Naive thymus-derived CD8-positive, alpha-beta T cell (primary cell): ENCODE results near the gene HSP90AA1. TPM values are rescaled to one million over a fixed set of nuclear protein-coding genes. Genes with fewer than 3 reads are reported as not detected.

Experiments used
- ATAC-seq, 2 donors: fragments of 150-1000 bp; cut with Tn5 transposase in 1 of 2; sonication (Bioruptor Pico), chemical (Tn5 transposase) in 1 of 2; 1 replicate in 1 of 2; 2 replicates in 1 of 2; pipeline ENCODE4 v1.10.0; 2021; ENCODE audit warnings: mild to moderate bottlenecking in 2 of 2, moderate library complexity in 2 of 2
- POLR2A ChIA-PET: fragments of 350-600 bp; sonication (Branson Sonifier 250); formaldehyde crosslinking; loops from one replicate; lab custom pipeline; 2021; ENCODE audit warnings: antibody characterized with exemption; lab: Charles Lee
- DNase-seq, 10 donors: peaks; one replicate each; pipeline versions ENCODE4 v3.0.0 to v3.0.0-alpha.2; 2020 to 2022
- H3K27ac Mint-ChIP-seq, 10 donors: one replicate each; pipeline ENCODE4 v1.8.0; 2020 to 2022; ENCODE audit warnings: mild to moderate bottlenecking in 10 of 10, mixed read lengths in 10 of 10, moderate library complexity in 4 of 10, inconsistent platforms in 1 of 10
- H3K27me3 Mint-ChIP-seq, 5 donors: one replicate each; pipeline ENCODE4 v1.8.0; 2021 to 2022; ENCODE audit warnings: mixed read lengths in 5 of 5
- H3K36me3 Mint-ChIP-seq, 3 donors: one replicate each; pipeline ENCODE4 v1.8.0; 2020 to 2022; ENCODE audit warnings: mixed read lengths in 3 of 3, mild to moderate bottlenecking in 2 of 3, inconsistent platforms in 1 of 3
- H3K4me1 Mint-ChIP-seq, 4 donors: one replicate each; pipeline ENCODE4 v1.8.0; 2021 to 2022; ENCODE audit warnings: mixed read lengths in 4 of 4
- H3K4me3 Mint-ChIP-seq, 10 donors: one replicate each; pipeline ENCODE4 v1.8.0; 2020 to 2022; ENCODE audit warnings: mild to moderate bottlenecking in 10 of 10, mixed read lengths in 10 of 10, moderate library complexity in 6 of 10, inconsistent platforms in 1 of 10
- H3K9me3 Mint-ChIP-seq, 9 donors: one replicate each; pipeline ENCODE4 v1.8.0; 2020 to 2022; ENCODE audit warnings: mixed read lengths in 9 of 9, mild to moderate bottlenecking in 3 of 9, inconsistent platforms in 1 of 9, moderate library complexity in 1 of 9
- polyA plus RNA-seq, 3 donors: library from polyadenylated mRNA; unstranded; fragments of 300-500 nt; fragmentation: Illumina TruSeq; gene quantifications; one replicate each; pipeline ENCODE4 v1.2.3, GENCODE V29; 2021
- total RNA-seq, 8 experiments: library from RNA in 2 of 8; stranded (reverse) in 2 of 8; gene quantifications; one replicate each; pipeline ENCODE4 v1.2.3 and lab custom pipeline; 2021 to 2026

Gene HSP90AA1
- total and polyA plus RNA-seq, 5 experiments from 2014 or later = 356 to 445 (median 401) TPM

GRCh38 chr14:102046337-102047278 is 40.2 kb downstream of the HSP90AA1 start:
- Mint-ChIP-seq H3K4me1 (no peaks in the 10 kb centered on the region), H3K36me3 (peaks cover 5 to 89% (median 18%) of the 10 kb centered on the region in 3 donors), H3K27ac (peak overlapping the region in 6 of 10 donors; percentile 8 to 80 (median 47)), H3K9me3 (no peaks in the 10 kb centered on the region), H3K4me3 (no peak overlapping the region), H3K27me3 (no peaks in the 10 kb centered on the region)
- DNase-seq = peak in 1 of 10 donors; percentile 21
- POLR2A ChIA-PET = interaction anchor here (0.6 kb wide), 1 partner anchor 1522 kb away, joined by 3 read pairs; no protein-coding TSS in a partner anchor
- peak; percentile 47 to 56 for ATAC-seq

GRCh38 chr14:102044566-102044965 is 42.3 kb downstream of the HSP90AA1 start:
- POLR2A ChIA-PET = no interaction called here
- H3K4me3 Mint-ChIP-seq = no peak overlapping the region
- no peaks in the 10 kb centered on the region for H3K9me3 Mint-ChIP-seq
- no peaks in the 10 kb centered on the region for H3K4me1 Mint-ChIP-seq
- H3K36me3 Mint-ChIP-seq = peaks cover 5 to 91% (median 15%) of the 10 kb centered on the region in 3 donors
- H3K27me3 Mint-ChIP-seq = no peaks in the 10 kb centered on the region
- peak overlapping the region in 2 of 10 donors; percentile 7 to 15 for H3K27ac Mint-ChIP-seq
- no peak for ATAC-seq
- DNase-seq = no peak

GRCh38 chr14:102043251-102044025 is 43.4 kb downstream of the HSP90AA1 start:
- no peak for DNase-seq
- H3K27ac Mint-ChIP-seq = peak overlapping the region in 3 of 10 donors; percentile 13 to 73 (median 46)
- H3K9me3 Mint-ChIP-seq = no peaks in the 10 kb centered on the region
- no peak for ATAC-seq
- peaks cover 0 to 92% (median 17%) of the 10 kb centered on the region in 3 donors for H3K36me3 Mint-ChIP-seq
- no peak overlapping the region for H3K4me3 Mint-ChIP-seq
- H3K4me1 Mint-ChIP-seq = no peaks in the 10 kb centered on the region
- POLR2A ChIA-PET = interaction anchor here (0.6 to 0.7 kb wide), 2 partner anchors 16 to 48 kb away, joined by 3 to 4 read pairs; no protein-coding TSS in a partner anchor
- H3K27me3 Mint-ChIP-seq = no peaks in the 10 kb centered on the region

GRCh38 chr14:102042699-102043098 is 44.1 kb downstream of the HSP90AA1 start:
- H3K4me1 Mint-ChIP-seq = no peaks in the 10 kb centered on the region
- POLR2A ChIA-PET = no interaction called here

GRCh38 chr14:102040153-102040552 is 46.7 kb downstream of the HSP90AA1 start:
- POLR2A ChIA-PET = no interaction called here
- peaks cover 0 to 97% (median 25%) of the 10 kb centered on the region in 3 donors for H3K36me3 Mint-ChIP-seq

More at GRCh38 chr14:102042699-102043098, 44.1 kb downstream of the HSP90AA1 start:
- Mint-ChIP-seq H3K9me3 (no peaks in the 10 kb centered on the region), H3K27ac (peak overlapping the region in 1 of 10 donors; percentile 72), H3K27me3 (no peaks in the 10 kb centered on the region), H3K4me3 (no peak overlapping the region), H3K36me3 (peaks cover 0 to 91% (median 17%) of the 10 kb centered on the region in 3 donors)
- DNase-seq = no peak
- ATAC-seq = no peak

GRCh38 chr14:102039157-102039556 is 47.7 kb downstream of the HSP90AA1 start:
- DNase-seq = no peak
- Mint-ChIP-seq H3K27me3 (no peaks in the 10 kb centered on the region), H3K9me3 (no peaks in the 10 kb centered on the region), H3K4me1 (no peaks in the 10 kb centered on the region), H3K4me3 (no peak overlapping the region), H3K27ac (peak overlapping the region in 2 of 10 donors; percentile 41 to 59), H3K36me3 (peaks cover 3 to 98% (median 29%) of the 10 kb centered on the region in 3 donors)
- POLR2A ChIA-PET = no interaction called here
- ATAC-seq = no peak

More at GRCh38 chr14:102040153-102040552, 46.7 kb downstream of the HSP90AA1 start:
- H3K27me3 Mint-ChIP-seq = no peaks in the 10 kb centered on the region
- H3K4me3 Mint-ChIP-seq = no peak overlapping the region
- ATAC-seq (no peak), DNase-seq (no peak)
- H3K9me3 Mint-ChIP-seq = no peaks in the 10 kb centered on the region
- no peak overlapping the region for H3K27ac Mint-ChIP-seq
- no peaks in the 10 kb centered on the region for H3K4me1 Mint-ChIP-seq

GRCh38 chr14:102037686-102038085 is 49.2 kb downstream of the HSP90AA1 start:
- Mint-ChIP-seq H3K27ac (peak overlapping the region in 1 of 10 donors; percentile 55), H3K4me1 (no peaks in the 10 kb centered on the region), H3K9me3 (no peaks in the 10 kb centered on the region), H3K36me3 (peaks cover 4 to 98% (median 28%) of the 10 kb centered on the region in 3 donors), H3K27me3 (no peaks in the 10 kb centered on the region), H3K4me3 (no peak overlapping the region)
- DNase-seq = no peak
- POLR2A ChIA-PET = interaction anchor here (0.7 kb wide), 1 partner anchor 91 kb away, joined by 4 read pairs; no protein-coding TSS in a partner anchor
- no peak for ATAC-seq

- Mint-ChIP-seq H3K4me3 (no peak overlapping the region), H3K36me3 (peaks cover 4 to 93% (median 31%) of the 10 kb centered on the region in 3 donors), H3K27ac (no peak overlapping the region), H3K9me3 (no peaks in the 10 kb centered on the region), H3K4me1 (no peaks in the 10 kb centered on the region), H3K27me3 (no peaks in the 10 kb centered on the region)
- POLR2A ChIA-PET = interaction anchor here (0.6 to 1.4 kb wide), 2 partner anchors 15 to 279 kb away, joined by 3 read pairs; no protein-coding TSS in a partner anchor
- ATAC-seq (no peak), DNase-seq (no peak)
These were observed 50.9 kb downstream of the HSP90AA1 start for GRCh38 chr14:102035914-102036313.

- Mint-ChIP-seq H3K36me3 (peaks cover 10 to 93% (median 33%) of the 10 kb centered on the region in 3 donors), H3K27me3 (no peaks in the 10 kb centered on the region), H3K4me1 (no peaks in the 10 kb centered on the region), H3K9me3 (no peaks in the 10 kb centered on the region), H3K4me3 (no peak overlapping the region), H3K27ac (peak overlapping the region in 3 of 10 donors; percentile 25 to 48 (median 32))
- no peak for DNase-seq
- ATAC-seq = no peak
- POLR2A ChIA-PET = no interaction called here
These were observed 52.5 kb downstream of the HSP90AA1 start for GRCh38 chr14:102034301-102034700.

GRCh38 chr14:102033241-102033640 is 53.6 kb downstream of the HSP90AA1 start:
- no peaks in the 10 kb centered on the region for H3K27me3 Mint-ChIP-seq
- no peak overlapping the region for H3K4me3 Mint-ChIP-seq
- H3K9me3 Mint-ChIP-seq = no peaks in the 10 kb centered on the region
- ATAC-seq = no peak
- POLR2A ChIA-PET = no interaction called here
- H3K4me1 Mint-ChIP-seq = no peaks in the 10 kb centered on the region
- DNase-seq = no peak
- peaks cover 11 to 93% (median 33%) of the 10 kb centered on the region in 3 donors for H3K36me3 Mint-ChIP-seq
- peak overlapping the region in 3 of 10 donors; percentile 7 to 28 (median 22) for H3K27ac Mint-ChIP-seq
